SK-N-SH (cell line): Measurements from ENCODE around the gene PPP1R9B. TPM values are rescaled to one million over a fixed set of nuclear protein-coding genes. Genes with fewer than 3 reads are reported as not detected.
A peak's percentile ranks its signal among the peaks of the same experiment; 100 is the strongest.

Source experiments
- CTCF ChIA-PET: fragments of 300-600, 350-600 bp; formaldehyde crosslinking; extraction: SDS; loops from one replicate; lab custom pipeline; 2021; lab: Yijun Ruan, JAX
- POLR2A ChIA-PET: fragments of 350-600 bp; sonication (Branson Sonifier 250); formaldehyde crosslinking; extraction: SDS; loops from one replicate; lab custom pipeline; 2020; ENCODE audit warnings: antibody characterized with exemption, inconsistent platforms; lab: Yijun Ruan, JAX
- DNase-seq: peaks from one replicate; pipeline ENCODE4 v3.0.0; 2012
- H2AFZ ChIP-seq: fragments of 200-600 bp; sonication (generic); 2 replicates; pipeline ENCODE4 v1.8.1; 2016; ENCODE audit warnings: antibody characterized with exemption, mild to moderate bottlenecking, low read depth
- H3F3A ChIP-seq: fragments of 200-600 bp; sonication (generic); replicated peaks from 2 replicates; pipeline ENCODE3; 2016; ENCODE audit warnings: antibody characterized with exemption, mild to moderate bottlenecking; ENCODE audit not compliant: insufficient read depth
- H3K27ac ChIP-seq, 2 experiments: fragments of 200-500 bp in 1 of 2; fragments of 200-600 bp in 1 of 2; sonication (Bioruptor generic) in 1 of 2; sonication (generic), shearing (Covaris generic) in 1 of 2; 2 replicates each; pipeline versions ENCODE4 v1.5.1 to v1.6.1; 2014 to 2016; ENCODE audit warnings: low read depth in 2 of 2, inconsistent platforms in 1 of 2, low read length in 1 of 2, mild to moderate bottlenecking in 1 of 2, mixed read lengths in 1 of 2
- H3K27me3 ChIP-seq: fragments of 200-600 bp; sonication (generic), shearing (Covaris generic); 2 replicates; pipeline ENCODE4 v1.6.1; 2016; ENCODE audit warnings: mixed run types; ENCODE audit not compliant: insufficient read depth
- H3K36me3 ChIP-seq, 2 experiments: fragments of 200-500 bp in 1 of 2; fragments of 200-600 bp in 1 of 2; sonication (Bioruptor generic) in 1 of 2; sonication (generic) in 1 of 2; replicated peaks in 1 of 2; 2 replicates each; pipeline versions ENCODE3 to v1.5.1; 2014 to 2016; ENCODE audit warnings: low read length in 1 of 2, mild to moderate bottlenecking in 1 of 2; ENCODE audit not compliant: insufficient read depth in 2 of 2, control insufficient read depth in 1 of 2
- H3K4me1 ChIP-seq, 2 experiments: fragments of 200-500 bp in 1 of 2; fragments of 200-600 bp in 1 of 2; sonication (Bioruptor generic) in 1 of 2; sonication (generic), shearing (Covaris generic) in 1 of 2; 2 replicates each; pipeline versions ENCODE4 v1.5.1 to v1.6.1; 2014 to 2016; ENCODE audit warnings: low read depth in 1 of 2, low read length in 1 of 2, mixed run types in 1 of 2; ENCODE audit not compliant: insufficient read depth in 2 of 2, control insufficient read depth in 1 of 2
- H3K4me2 ChIP-seq: fragments of 200-600 bp; sonication (generic), shearing (Covaris generic); 2 replicates; pipeline ENCODE4 v1.6.1; 2017; ENCODE audit warnings: mixed run types
- H3K4me3 ChIP-seq, 2 experiments: fragments of 200-500 bp in 1 of 2; fragments of 200-600 bp in 1 of 2; sonication (Bioruptor generic) in 1 of 2; sonication (generic), shearing (Covaris generic) in 1 of 2; 2 replicates each; pipeline versions ENCODE4 v1.5.1 to v1.8.1; 2014 to 2016; ENCODE audit warnings: low read depth in 2 of 2, inconsistent platforms in 1 of 2, low read length in 1 of 2, mild to moderate bottlenecking in 1 of 2, mixed read lengths in 1 of 2, moderate library complexity in 1 of 2
- H3K79me2 ChIP-seq: fragments of 200-600 bp; sonication (generic); 2 replicates; pipeline ENCODE4 v1.8.1; 2017; ENCODE audit warnings: mild to moderate bottlenecking; ENCODE audit not compliant: insufficient read depth
- H3K9ac ChIP-seq: fragments of 200-600 bp; sonication (generic); 2 replicates; pipeline ENCODE4 v1.6.1; 2017; ENCODE audit warnings: mixed run types
- H3K9me2 ChIP-seq: fragments of 200-600 bp; sonication (generic); 2 replicates; pipeline ENCODE4 v1.6.1; 2017; ENCODE audit warnings: mixed run types
- H3K9me3 ChIP-seq: fragments of 200-600 bp; sonication (generic); 2 replicates; pipeline ENCODE4 v1.6.1; 2017; ENCODE audit warnings: mixed run types, mild to moderate bottlenecking, moderate library complexity
- H4K20me1 ChIP-seq: fragments of 200-600 bp; sonication (generic); 2 replicates; pipeline ENCODE4 v1.6.1; 2017; ENCODE audit warnings: mild to moderate bottlenecking, mixed run types; ENCODE audit not compliant: insufficient read depth
- CHD2 ChIP-seq: fragments of 150-350 bp; IDR thresholded peaks from 2 replicates; pipeline ENCODE4 v1.6.1; 2018; ENCODE audit warnings: low read length; ENCODE audit not compliant: partially characterized antibody
- CTCF ChIP-seq: fragments of 200-600 bp; sonication (generic); IDR thresholded peaks from 2 replicates; pipeline ENCODE4 v1.6.1; 2017; ENCODE audit warnings: antibody characterized with exemption, mild to moderate bottlenecking, moderate library complexity
- EP300 ChIP-seq, 2 experiments: IDR thresholded peaks; 2 replicates each; pipeline versions ENCODE4 v1.4.0 to v1.6.1; 2012; ENCODE audit warnings: borderline replicate concordance in 1 of 2, low read depth in 1 of 2, low read length in 1 of 2
- FOSL2 ChIP-seq: IDR thresholded peaks from 2 replicates; pipeline ENCODE4 v1.4.0; 2012; ENCODE audit warnings: low read depth, mild to moderate bottlenecking, moderate library complexity, borderline replicate concordance
- FOXJ3 ChIP-seq: sonication (generic); formaldehyde crosslinking; IDR thresholded peaks from 2 replicates; pipeline ENCODE4 v1.5.1; 2020; ENCODE audit warnings: mild to moderate bottlenecking, missing genetic modification reagents
- FOXM1 ChIP-seq: IDR thresholded peaks from 2 replicates; pipeline ENCODE4 v1.4.0; 2012; ENCODE audit warnings: low read depth, mild to moderate bottlenecking
- GABPA ChIP-seq: IDR thresholded peaks from 2 replicates; pipeline ENCODE4 v1.4.0; 2012; ENCODE audit warnings: low read depth, mild to moderate bottlenecking
- GATA2 ChIP-seq: sonication (generic); formaldehyde crosslinking; IDR thresholded peaks from 2 replicates; pipeline ENCODE4 v1.5.0; 2020; ENCODE audit warnings: mild to moderate bottlenecking, missing genetic modification reagents
- IRF3 ChIP-seq: fragments of 150-350 bp; IDR thresholded peaks from 2 replicates; pipeline ENCODE4 v1.6.1; 2016; ENCODE audit warnings: mild to moderate bottlenecking, low read depth, low read length
- JUND ChIP-seq: IDR thresholded peaks from 2 replicates; pipeline ENCODE4 v1.4.0; 2012
- MAX ChIP-seq: IDR thresholded peaks from 2 replicates; pipeline ENCODE4 v1.4.0; 2012; ENCODE audit warnings: low read depth
- NRF1 ChIP-seq: IDR thresholded peaks from 2 replicates; pipeline ENCODE4 v1.6.1; 2012; ENCODE audit warnings: low read depth, mild to moderate bottlenecking, low read length
- POLR2AphosphoS5 ChIP-seq: IDR thresholded peaks from 2 replicates; pipeline ENCODE4 v1.6.1; 2012; ENCODE audit warnings: low read depth, low read length
- RAD21 ChIP-seq: IDR thresholded peaks from 2 replicates; pipeline ENCODE4 v1.6.1; 2012; ENCODE audit warnings: mild to moderate bottlenecking, low read length
- REST ChIP-seq: IDR thresholded peaks from 2 replicates; pipeline ENCODE4 v1.6.1; 2012; ENCODE audit warnings: mild to moderate bottlenecking, low read depth, low read length, moderate library complexity
- RFX5 ChIP-seq: IDR thresholded peaks from 2 replicates; pipeline ENCODE4 v1.6.1; 2012; ENCODE audit warnings: mild to moderate bottlenecking, improper control_type of control experiment, low read length
- SIN3A ChIP-seq: IDR thresholded peaks from 2 replicates; pipeline ENCODE4 v1.6.1; 2012; ENCODE audit warnings: low read depth, mild to moderate bottlenecking, low read length, moderate library complexity, borderline replicate concordance
- TCF12 ChIP-seq: IDR thresholded peaks from 2 replicates; pipeline ENCODE4 v1.4.0; 2012
- TEAD4 ChIP-seq: IDR thresholded peaks from 2 replicates; pipeline ENCODE4 v1.4.0; 2012; ENCODE audit warnings: mild to moderate bottlenecking, borderline replicate concordance; ENCODE audit not compliant: insufficient read depth
- WGBS: methylation state at CpG from one replicate; pipeline ENCODE4 v1.1.6; 2017; ENCODE audit warnings: low lambda C conversion rate; 5-methylcytosine and 5-hydroxymethylcytosine counted together
- polyA plus RNA-seq, 3 experiments: library from polyadenylated mRNA; depleted of rRNA; stranded (reverse); fragments of >200 nt; gene quantifications; 2 replicates each; pipeline ENCODE4 v1.2.3, GENCODE V29; 2012

PPP1R9B gene
- polyA plus RNA-seq, 1 of the 3 experiments (the other 2 are of a cell fraction): 35.2 TPM

GRCh38 chr17:50148226-50149090 lies 2.0 kb downstream of the PPP1R9B start:
- CTCF ChIA-PET: interaction anchor here (0.7 to 12.8 kb wide), 16 partner anchors 10 to 150 kb away, joined by 3 to 169 read pairs (median 6); partner anchors contain the start of gene COL1A1
- H3K9me3 ChIP-seq: no peaks in the 10 kb centered on the region
- peak overlapping the region; percentile 97 for H3K4me2 ChIP-seq
- H3K9ac ChIP-seq: peak overlapping the region; percentile 92
- H3K4me3 ChIP-seq: peak overlapping the region; percentile 66 to 81
- H3K36me3 ChIP-seq: peaks cover 15 to 24% of the 10 kb centered on the region in 2 experiments
- H3K27ac ChIP-seq: peak overlapping the region; percentile 54 to 86
- TF ChIP-seq TEAD4 (0 out of 2 replicates have a peak, but pooled peaks have one; percentile 9), RFX5 (no peak), FOXJ3 (CRISPR knock-in tag) (no peak), CTCF (peak; percentile 49), SIN3A (peak; percentile 76; the same call in 1 of the 2 replicates), GATA2 (CRISPR knock-in tag) (no peak), TCF12 (no peak), POLR2AphosphoS5 (no peak), RAD21 (0 out of 2 replicates have a peak, but pooled peaks have one; percentile 14), MAX (peak; percentile 47; the same call in 1 of the 2 replicates)
- TF ChIP-seq, all 33 proteins: peak for 5
- Histone ChIP-seq H3K27me3 (no peaks in the 10 kb centered on the region), H3F3A (peaks cover 26% of the 10 kb centered on the region), H3K4me1 (peaks cover 27 to 50% of the 10 kb centered on the region in 2 experiments; a peak in 3 of 4 replicates), H3K9me2 (no peaks in the 10 kb centered on the region), H4K20me1 (peaks cover 54% of the 10 kb centered on the region), H2AFZ (no peak overlapping the region), H3K79me2 (peaks cover 72% of the 10 kb centered on the region)
- POLR2A ChIA-PET: interaction anchor here (0.9 to 2.0 kb wide), 3 partner anchors 12 to 54 kb away, joined by 3 to 8 read pairs (median 6); partner anchors contain the start of gene PDK2
- peak; percentile 76 for DNase-seq
- WGBS: 7% methylated on average over 16 of the region's 25 CpGs

- Histone ChIP-seq H2AFZ (no peak overlapping the region), H3K9me2 (no peaks in the 10 kb centered on the region), H3K27me3 (no peaks in the 10 kb centered on the region), H3K9ac (peak overlapping the region; percentile 92), H3F3A (peaks cover 26% of the 10 kb centered on the region), H3K27ac (peak overlapping the region; percentile 2 to 54; a peak in 3 of 4 replicates), H3K4me3 (peak overlapping the region; percentile 66 to 81), H3K9me3 (no peaks in the 10 kb centered on the region), H4K20me1 (peaks cover 57% of the 10 kb centered on the region), H3K79me2 (peaks cover 75% of the 10 kb centered on the region), H3K4me1 (peaks cover 27 to 46% of the 10 kb centered on the region in 2 experiments; a peak in 3 of 4 replicates), H3K36me3 (peaks cover 15 to 30% of the 10 kb centered on the region in 2 experiments), H3K4me2 (peak overlapping the region; percentile 97)
- peak; percentile 70 for DNase-seq
- 35% methylated on average over 5 of the region's 5 CpGs for WGBS
- CTCF ChIA-PET: interaction anchor here (0.7 to 12.8 kb wide), 15 partner anchors 10 to 149 kb away, joined by 3 to 169 read pairs (median 5); partner anchors contain the start of genes COL1A1 and SGCA
- POLR2A ChIA-PET: interaction anchor here (0.6 to 2.0 kb wide), 3 partner anchors 11 to 53 kb away, joined by 3 to 8 read pairs (median 6); partner anchors contain the start of gene PDK2
- TF ChIP-seq JUND (no peak), IRF3 (no peak), NRF1 (no peak), EP300 (IDR thresholded peaks at IDR 0.05; ENCODE audit: borderline replicate concordance in 1 of 2, low read depth in 1 of 2, low read length in 1 of 2) (no peak), REST (no peak), GATA2 (CRISPR knock-in tag) (no peak), GABPA (no peak), TEAD4 (no peak), FOXM1 (no peak), CHD2 (no peak), FOSL2 (no peak), RFX5 (no peak)
Measured at GRCh38 chr17:50147841-50148225, 2.6 kb downstream of the PPP1R9B start.
